SK-N-SH treated with all-trans-retinoic acid at 6 μM for 48 hours (cell line): ENCODE results near the gene SERPINA7.

ENCODE experiments used
- ATAC-seq: fragments of 200-7000 bp; cut with Tn5 transposase; 3 replicates; pipeline ENCODE4 v1.9.1; 2020; ENCODE audit warnings: mild to moderate bottlenecking, moderate library complexity
- BACH2 ChIP-seq: fragments of 250-450 bp; sonication (Bioruptor Pico); IDR thresholded peaks from 2 replicates; pipeline ENCODE4 v1.9.0; 2021; ENCODE audit warnings: mild to moderate bottlenecking, borderline replicate concordance
- CSDC2 ChIP-seq: fragments of 250-450 bp; sonication (Bioruptor Pico); IDR thresholded peaks from 2 replicates; pipeline ENCODE4 v1.5.0; 2020; ENCODE audit warnings: mild to moderate bottlenecking, moderate library complexity
- ESRRG ChIP-seq: fragments of 250-450 bp; sonication (Bioruptor Pico); IDR thresholded peaks from 2 replicates; pipeline ENCODE4 v1.6.1; 2021; ENCODE audit warnings: mild to moderate bottlenecking
- GLIS3 ChIP-seq: fragments of 250-450 bp; sonication (Bioruptor Pico); IDR thresholded peaks from 2 replicates; pipeline ENCODE4 v1.5.0; 2020; ENCODE audit warnings: mild to moderate bottlenecking, moderate library complexity
- ISL1 ChIP-seq: fragments of 250-450 bp; sonication (Bioruptor Pico); IDR thresholded peaks from 2 replicates; pipeline ENCODE4 v2.1.2; 2022; ENCODE audit warnings: mild to moderate bottlenecking, moderate library complexity
- OSR1 ChIP-seq: fragments of 250-450 bp; sonication (Bioruptor Pico); IDR thresholded peaks from 2 replicates; pipeline ENCODE4 v1.8.0; 2022; ENCODE audit warnings: moderate library complexity, mild to moderate bottlenecking, inconsistent platforms
- PPARA ChIP-seq: fragments of 250-450 bp; sonication (Bioruptor Pico); IDR thresholded peaks from 2 replicates; pipeline ENCODE4 v1.5.0; 2020; ENCODE audit warnings: mild to moderate bottlenecking, borderline replicate concordance
- RARB ChIP-seq: fragments of 250-450 bp; sonication (Bioruptor Pico); IDR thresholded peaks from 2 replicates; pipeline ENCODE4 v1.8.0; 2021; ENCODE audit warnings: mild to moderate bottlenecking, moderate library complexity
- SNAI2 ChIP-seq: fragments of 250-450 bp; sonication (Bioruptor Pico); IDR thresholded peaks from 2 replicates; pipeline ENCODE4 v1.5.0; 2020; ENCODE audit warnings: mild to moderate bottlenecking, moderate library complexity
- TCF4 ChIP-seq: fragments of 250-450 bp; sonication (Bioruptor Pico); IDR thresholded peaks from 2 replicates; pipeline ENCODE4 v1.8.0; 2021; ENCODE audit warnings: mild to moderate bottlenecking, moderate library complexity, borderline replicate concordance
- TOX ChIP-seq: fragments of 250-450 bp; sonication (Bioruptor Pico); IDR thresholded peaks from 2 replicates; pipeline ENCODE4 v1.8.0; 2021; ENCODE audit warnings: mild to moderate bottlenecking, moderate library complexity, borderline replicate concordance
- ZFP30 ChIP-seq: fragments of 450-650 bp; formaldehyde crosslinking; IDR thresholded peaks from 2 replicates; pipeline ENCODE4 v1.5.0; 2022; ENCODE audit warnings: mild to moderate bottlenecking, moderate library complexity
- ZNF565 ChIP-seq: fragments of 450-650 bp; formaldehyde crosslinking; conservative IDR thresholded peaks from 2 replicates; pipeline ENCODE4 v1.5.0; 2020; ENCODE audit warnings: low read depth, mild to moderate bottlenecking, moderate library complexity
- ZNF70 ChIP-seq: fragments of 450-650 bp; formaldehyde crosslinking; IDR thresholded peaks from 2 replicates; pipeline ENCODE4 v1.5.0; 2020; ENCODE audit warnings: mild to moderate bottlenecking, moderate library complexity
- TF ChIP-seq, protein P1 (sequence below): fragments of 250-450 bp; sonication (Bioruptor Pico); IDR thresholded peaks from 2 replicates; pipeline ENCODE4 v1.5.0; 2020; ENCODE audit warnings: mild to moderate bottlenecking, moderate library complexity
- TF ChIP-seq, protein P2 (sequence below): fragments of 250-450 bp; sonication (Bioruptor Pico); IDR thresholded peaks from 2 replicates; pipeline ENCODE4 v1.8.0; 2021; ENCODE audit warnings: low read depth, mild to moderate bottlenecking, moderate library complexity, borderline replicate concordance
- TF ChIP-seq, protein P3 (sequence below): fragments of 250-450 bp; sonication (Bioruptor Pico); IDR thresholded peaks from 2 replicates; pipeline ENCODE4 v1.5.1; 2020; ENCODE audit warnings: low read depth, mild to moderate bottlenecking, moderate library complexity
- TF ChIP-seq, protein P4 (sequence below): fragments of 250-450 bp; sonication (Bioruptor Pico); IDR thresholded peaks from 2 replicates; pipeline ENCODE4 v1.5.1; 2021; ENCODE audit warnings: mild to moderate bottlenecking, moderate library complexity
- TF ChIP-seq, protein P5 (sequence below): fragments of 250-450 bp; sonication (Bioruptor Pico); IDR thresholded peaks from 2 replicates; pipeline ENCODE4 v1.8.0; 2020; ENCODE audit warnings: mild to moderate bottlenecking, moderate library complexity, borderline replicate concordance

Gene SERPINA7

DNA sequence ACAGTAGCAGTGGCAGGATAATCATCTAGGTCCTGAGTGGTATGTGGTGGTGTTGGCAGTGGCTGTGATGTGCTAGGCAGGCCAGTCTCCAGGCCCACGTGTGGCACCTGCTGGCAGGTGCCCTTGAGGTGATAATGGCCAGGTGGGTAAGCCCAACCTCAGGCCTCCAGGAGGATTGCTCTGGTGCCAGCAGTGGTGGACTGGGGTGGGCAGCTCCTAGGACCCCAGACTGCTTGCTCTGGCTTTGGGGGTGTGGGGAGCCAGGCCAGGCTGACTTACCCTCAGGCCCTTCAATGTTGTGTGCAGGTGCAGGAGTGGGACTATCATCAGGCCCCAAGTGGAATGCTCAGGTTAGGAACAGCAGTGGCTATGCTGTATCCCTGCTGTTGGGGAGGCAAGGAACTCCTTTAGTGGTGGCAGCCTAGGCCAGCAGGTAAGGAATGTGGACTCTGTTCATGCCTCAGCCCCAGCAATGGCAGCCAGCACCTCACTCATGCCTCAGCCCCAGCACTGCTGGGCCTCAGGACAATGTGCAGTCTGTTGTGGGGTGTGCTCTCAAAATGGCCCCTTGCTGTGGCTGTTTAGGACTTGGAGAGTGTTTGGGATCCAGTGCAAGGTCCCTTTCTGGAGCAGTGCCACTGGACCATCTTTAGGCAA is 24.3 kb downstream of the SERPINA7 start:
- ATAC-seq: no peak
- TF ChIP-seq ZNF565 (CRISPR knock-in tag) (no peak), ZFP30 (CRISPR knock-in tag) (no peak), PPARA (CRISPR knock-in tag) (no peak), SNAI2 (CRISPR knock-in tag) (no peak), ESRRG (CRISPR knock-in tag) (no peak)

DNA sequence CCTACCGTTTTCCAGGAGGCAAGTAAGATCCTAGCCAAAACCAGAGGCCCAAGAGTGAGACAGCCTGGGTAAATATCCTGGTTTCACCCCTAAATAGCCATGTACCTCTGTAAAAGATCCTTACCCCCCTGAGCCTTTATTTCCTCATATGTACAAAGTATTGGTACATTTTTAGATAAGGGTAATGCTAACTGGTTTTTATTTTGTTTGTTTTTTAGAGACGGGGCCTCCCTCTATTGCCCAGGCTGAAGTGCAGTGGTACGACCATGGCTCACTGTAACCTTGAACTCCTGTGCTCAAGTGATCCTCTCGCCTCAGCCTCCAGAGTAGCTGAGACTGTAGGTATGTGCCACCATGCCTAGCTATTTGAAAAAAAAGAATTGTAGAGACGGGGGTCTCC is 29.4 kb downstream of the SERPINA7 start:
- no peak for ATAC-seq
- TF ChIP-seq RARB (CRISPR knock-in tag) (no peak), TCF4 (CRISPR knock-in tag) (no peak), GLIS3 (CRISPR knock-in tag) (no peak), OSR1 (no peak), BACH2 (CRISPR knock-in tag) (no peak), ZNF565 (CRISPR knock-in tag) (no peak), ZFP30 (CRISPR knock-in tag) (no peak), ESRRG (CRISPR knock-in tag) (no peak), ZNF70 (CRISPR knock-in tag) (no peak), TOX (CRISPR knock-in tag) (no peak), ISL1 (no peak), CSDC2 (CRISPR knock-in tag) (no peak)
- TF ChIP-seq, protein P1, sequence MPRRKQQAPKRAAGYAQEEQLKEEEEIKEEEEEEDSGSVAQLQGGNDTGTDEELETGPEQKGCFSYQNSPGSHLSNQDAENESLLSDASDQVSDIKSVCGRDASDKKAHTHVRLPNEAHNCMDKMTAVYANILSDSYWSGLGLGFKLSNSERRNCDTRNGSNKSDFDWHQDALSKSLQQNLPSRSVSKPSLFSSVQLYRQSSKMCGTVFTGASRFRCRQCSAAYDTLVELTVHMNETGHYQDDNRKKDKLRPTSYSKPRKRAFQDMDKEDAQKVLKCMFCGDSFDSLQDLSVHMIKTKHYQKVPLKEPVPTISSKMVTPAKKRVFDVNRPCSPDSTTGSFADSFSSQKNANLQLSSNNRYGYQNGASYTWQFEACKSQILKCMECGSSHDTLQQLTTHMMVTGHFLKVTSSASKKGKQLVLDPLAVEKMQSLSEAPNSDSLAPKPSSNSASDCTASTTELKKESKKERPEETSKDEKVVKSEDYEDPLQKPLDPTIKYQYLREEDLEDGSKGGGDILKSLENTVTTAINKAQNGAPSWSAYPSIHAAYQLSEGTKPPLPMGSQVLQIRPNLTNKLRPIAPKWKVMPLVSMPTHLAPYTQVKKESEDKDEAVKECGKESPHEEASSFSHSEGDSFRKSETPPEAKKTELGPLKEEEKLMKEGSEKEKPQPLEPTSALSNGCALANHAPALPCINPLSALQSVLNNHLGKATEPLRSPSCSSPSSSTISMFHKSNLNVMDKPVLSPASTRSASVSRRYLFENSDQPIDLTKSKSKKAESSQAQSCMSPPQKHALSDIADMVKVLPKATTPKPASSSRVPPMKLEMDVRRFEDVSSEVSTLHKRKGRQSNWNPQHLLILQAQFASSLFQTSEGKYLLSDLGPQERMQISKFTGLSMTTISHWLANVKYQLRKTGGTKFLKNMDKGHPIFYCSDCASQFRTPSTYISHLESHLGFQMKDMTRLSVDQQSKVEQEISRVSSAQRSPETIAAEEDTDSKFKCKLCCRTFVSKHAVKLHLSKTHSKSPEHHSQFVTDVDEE (CRISPR knock-in tag): no peak
- TF ChIP-seq, protein P2, sequence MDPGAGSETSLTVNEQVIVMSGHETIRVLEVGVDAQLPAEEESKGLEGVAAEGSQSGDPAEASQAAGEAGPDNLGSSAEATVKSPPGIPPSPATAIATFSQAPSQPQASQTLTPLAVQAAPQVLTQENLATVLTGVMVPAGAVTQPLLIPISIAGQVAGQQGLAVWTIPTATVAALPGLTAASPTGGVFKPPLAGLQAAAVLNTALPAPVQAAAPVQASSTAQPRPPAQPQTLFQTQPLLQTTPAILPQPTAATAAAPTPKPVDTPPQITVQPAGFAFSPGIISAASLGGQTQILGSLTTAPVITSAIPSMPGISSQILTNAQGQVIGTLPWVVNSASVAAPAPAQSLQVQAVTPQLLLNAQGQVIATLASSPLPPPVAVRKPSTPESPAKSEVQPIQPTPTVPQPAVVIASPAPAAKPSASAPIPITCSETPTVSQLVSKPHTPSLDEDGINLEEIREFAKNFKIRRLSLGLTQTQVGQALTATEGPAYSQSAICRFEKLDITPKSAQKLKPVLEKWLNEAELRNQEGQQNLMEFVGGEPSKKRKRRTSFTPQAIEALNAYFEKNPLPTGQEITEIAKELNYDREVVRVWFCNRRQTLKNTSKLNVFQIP (CRISPR knock-in tag): no peak
- TF ChIP-seq, protein P3, sequence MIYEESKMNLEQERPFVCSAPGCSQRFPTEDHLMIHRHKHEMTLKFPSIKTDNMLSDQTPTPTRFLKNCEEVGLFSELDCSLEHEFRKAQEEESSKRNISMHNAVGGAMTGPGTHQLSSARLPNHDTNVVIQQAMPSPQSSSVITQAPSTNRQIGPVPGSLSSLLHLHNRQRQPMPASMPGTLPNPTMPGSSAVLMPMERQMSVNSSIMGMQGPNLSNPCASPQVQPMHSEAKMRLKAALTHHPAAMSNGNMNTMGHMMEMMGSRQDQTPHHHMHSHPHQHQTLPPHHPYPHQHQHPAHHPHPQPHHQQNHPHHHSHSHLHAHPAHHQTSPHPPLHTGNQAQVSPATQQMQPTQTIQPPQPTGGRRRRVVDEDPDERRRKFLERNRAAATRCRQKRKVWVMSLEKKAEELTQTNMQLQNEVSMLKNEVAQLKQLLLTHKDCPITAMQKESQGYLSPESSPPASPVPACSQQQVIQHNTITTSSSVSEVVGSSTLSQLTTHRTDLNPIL: no peak
- TF ChIP-seq, protein P4, sequence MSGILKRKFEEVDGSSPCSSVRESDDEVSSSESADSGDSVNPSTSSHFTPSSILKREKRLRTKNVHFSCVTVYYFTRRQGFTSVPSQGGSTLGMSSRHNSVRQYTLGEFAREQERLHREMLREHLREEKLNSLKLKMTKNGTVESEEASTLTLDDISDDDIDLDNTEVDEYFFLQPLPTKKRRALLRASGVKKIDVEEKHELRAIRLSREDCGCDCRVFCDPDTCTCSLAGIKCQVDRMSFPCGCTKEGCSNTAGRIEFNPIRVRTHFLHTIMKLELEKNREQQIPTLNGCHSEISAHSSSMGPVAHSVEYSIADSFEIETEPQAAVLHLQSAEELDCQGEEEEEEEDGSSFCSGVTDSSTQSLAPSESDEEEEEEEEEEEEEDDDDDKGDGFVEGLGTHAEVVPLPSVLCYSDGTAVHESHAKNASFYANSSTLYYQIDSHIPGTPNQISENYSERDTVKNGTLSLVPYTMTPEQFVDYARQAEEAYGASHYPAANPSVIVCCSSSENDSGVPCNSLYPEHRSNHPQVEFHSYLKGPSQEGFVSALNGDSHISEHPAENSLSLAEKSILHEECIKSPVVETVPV (CRISPR knock-in tag): no peak
- TF ChIP-seq, protein P5, sequence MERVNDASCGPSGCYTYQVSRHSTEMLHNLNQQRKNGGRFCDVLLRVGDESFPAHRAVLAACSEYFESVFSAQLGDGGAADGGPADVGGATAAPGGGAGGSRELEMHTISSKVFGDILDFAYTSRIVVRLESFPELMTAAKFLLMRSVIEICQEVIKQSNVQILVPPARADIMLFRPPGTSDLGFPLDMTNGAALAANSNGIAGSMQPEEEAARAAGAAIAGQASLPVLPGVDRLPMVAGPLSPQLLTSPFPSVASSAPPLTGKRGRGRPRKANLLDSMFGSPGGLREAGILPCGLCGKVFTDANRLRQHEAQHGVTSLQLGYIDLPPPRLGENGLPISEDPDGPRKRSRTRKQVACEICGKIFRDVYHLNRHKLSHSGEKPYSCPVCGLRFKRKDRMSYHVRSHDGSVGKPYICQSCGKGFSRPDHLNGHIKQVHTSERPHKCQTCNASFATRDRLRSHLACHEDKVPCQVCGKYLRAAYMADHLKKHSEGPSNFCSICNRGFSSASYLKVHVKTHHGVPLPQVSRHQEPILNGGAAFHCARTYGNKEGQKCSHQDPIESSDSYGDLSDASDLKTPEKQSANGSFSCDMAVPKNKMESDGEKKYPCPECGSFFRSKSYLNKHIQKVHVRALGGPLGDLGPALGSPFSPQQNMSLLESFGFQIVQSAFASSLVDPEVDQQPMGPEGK: no peak

DNA sequence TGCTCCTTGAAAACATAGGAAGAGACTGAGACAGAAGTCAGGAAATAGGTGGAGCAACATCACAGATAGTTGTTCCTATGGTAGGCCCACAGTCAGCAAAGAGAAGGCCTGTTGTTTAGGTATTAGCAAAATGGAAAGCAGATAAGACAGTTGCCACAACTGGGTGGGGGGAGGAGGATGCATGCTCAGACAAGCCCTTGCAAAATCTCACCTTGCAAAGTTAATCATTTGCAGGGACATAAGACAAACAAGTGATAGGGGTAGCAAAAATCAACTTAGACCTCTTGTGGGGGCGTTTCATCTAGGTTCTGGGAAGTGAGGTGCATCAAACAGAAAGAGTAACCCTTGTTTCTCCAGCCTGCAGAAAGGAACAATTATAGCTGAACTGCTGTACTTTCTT is 30.7 kb downstream of the SERPINA7 start:
- no peak for TF ChIP-seq RARB (CRISPR knock-in tag)
- TF ChIP-seq, protein P5: no peak
- ATAC-seq: no peak
